Neural cell (in vitro differentiated cells): Measurements from ENCODE around the gene SMC5.

ENCODE experiments used
- EP300 ChIP-seq: fragments of 450-650 bp; conservative IDR thresholded peaks from 2 replicates; pipeline ENCODE4 v1.6.1; 2014; ENCODE audit warnings: antibody characterized with exemption, mild to moderate bottlenecking, moderate library complexity; ENCODE audit not compliant: poor library complexity, severe bottlenecking
- REST ChIP-seq: IDR thresholded peaks from 2 replicates; pipeline ENCODE4 v1.6.1; 2012; ENCODE audit warnings: borderline replicate concordance

GRCh38 chr9:70228118-70228517 is 30.7 kb upstream of the SMC5 start:
- TF ChIP-seq EP300 (no peak), REST (no peak)
